Measurements from ENCODE around the gene TAF11L13.
"Not testable (repeated sequence)": the region's sequence is repeated elsewhere in the genome, so short reads cannot be mapped to it uniquely, and the experiment has no call there.

DNA sequence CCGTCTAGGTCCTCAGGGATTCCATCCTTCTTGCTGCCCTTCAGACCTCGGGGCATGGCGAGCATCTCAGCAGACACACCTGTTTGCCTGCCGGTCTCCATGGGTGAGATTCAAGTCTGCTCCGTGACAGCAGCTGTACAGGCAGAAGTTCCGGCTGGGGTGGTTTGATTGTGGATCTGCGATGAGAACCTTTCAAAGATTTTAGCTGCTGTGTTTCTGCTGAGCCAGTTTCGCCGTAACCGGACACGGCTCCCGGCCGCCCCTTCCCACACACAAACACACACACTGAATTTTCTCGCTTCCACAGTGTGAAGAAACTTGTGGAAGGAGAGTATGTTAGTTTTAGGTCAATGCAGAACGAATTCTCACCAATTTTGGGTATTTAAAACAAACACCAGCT lies 34.2 kb upstream of the TAF11L13 start, which contains the start of gene TAF11L10:
- not testable (repeated sequence) for TF ChIP-seq IKZF2 (IDR thresholded peaks at IDR 0.05); MXI1 (IDR thresholded peaks at IDR 0.05; ENCODE audit: low read depth, low read length); GABPA (IDR thresholded peaks at IDR 0.05; ENCODE audit: low read depth); PRDM15 (CRISPR knock-in tag; IDR thresholded peaks at IDR 0.05); NFYB (IDR thresholded peaks at IDR 0.05; ENCODE audit: insufficient read depth, low read depth, low read length)
